GM23338 (cell line): ENCODE measurements around the gene ASXL3.

Experiments used
- CREB1 ChIP-seq: fragments of 250-450 bp; sonication (Bioruptor Pico); IDR thresholded peaks from 2 replicates; pipeline ENCODE4 v1.5.0; 2020; ENCODE audit warnings: low read depth, mild to moderate bottlenecking, moderate library complexity
- EZH2 ChIP-seq: fragments of 200-600 bp; sonication (generic); IDR thresholded peaks from one replicate; pipeline ENCODE4 v1.8.0; 2017; ENCODE audit warnings: antibody characterized with exemption, mild to moderate bottlenecking, low read depth; ENCODE audit not compliant: unreplicated experiment
- EZH2phosphoT487 ChIP-seq: fragments of 200-600 bp; sonication (generic); IDR thresholded peaks from one replicate; pipeline ENCODE4 v1.8.1; 2018; ENCODE audit warnings: antibody characterized with exemption; ENCODE audit not compliant: unreplicated experiment
- POLR2AphosphoS5 ChIP-seq: IDR thresholded peaks from 2 replicates; pipeline ENCODE4 v1.6.1; 2016; ENCODE audit warnings: antibody characterized with exemption, low read depth
- TF ChIP-seq, protein P1 (sequence below), 2 experiments: fragments of 200-600 bp in 1 of 2; sonication (generic) in 1 of 2; conservative IDR thresholded peaks; 2 replicates each; pipeline versions ENCODE4 v1.5.1 to v1.6.1; 2016 to 2017; ENCODE audit warnings: antibody characterized with exemption in 2 of 2, low read depth in 2 of 2, mild to moderate bottlenecking in 2 of 2, moderate library complexity in 1 of 2
- TF ChIP-seq, protein P2 (sequence below): IDR thresholded peaks from 2 replicates; pipeline ENCODE4 v1.6.1; 2016; ENCODE audit warnings: antibody characterized with exemption
- TF ChIP-seq, protein P3 (sequence below): IDR thresholded peaks from one replicate; pipeline ENCODE4 v1.6.1; 2018; ENCODE audit warnings: antibody characterized with exemption; ENCODE audit not compliant: unreplicated experiment

DNA sequence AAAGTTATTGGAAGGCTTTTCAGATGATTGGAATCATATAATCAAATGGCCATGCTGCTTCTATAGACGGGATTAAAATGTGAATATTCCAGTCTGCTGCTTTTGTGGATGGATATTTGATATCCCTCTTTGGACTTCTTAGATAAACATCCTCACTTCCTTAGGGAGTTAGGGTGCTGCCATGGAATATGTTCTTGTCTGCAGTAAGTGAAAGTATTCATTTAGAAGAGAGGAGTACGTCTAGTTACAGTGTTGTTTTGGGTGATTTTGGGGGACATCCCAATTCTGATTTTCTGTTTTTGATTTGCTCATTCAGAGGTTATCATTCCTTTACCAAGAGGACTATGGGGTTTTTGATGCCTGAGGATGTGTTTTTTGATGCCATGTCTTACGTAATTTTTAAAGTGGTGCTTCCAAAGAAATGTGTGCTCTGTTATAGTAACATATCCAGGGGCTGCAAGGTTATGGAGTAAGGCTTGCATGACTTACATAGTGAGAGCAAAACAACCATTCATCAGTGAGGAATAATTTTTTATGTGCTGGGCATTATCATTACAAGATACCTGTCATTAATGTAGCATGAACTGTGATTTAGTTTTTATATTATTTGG lies 33.6 kb downstream of the ASXL3 start:
- no peak for TF ChIP-seq POLR2AphosphoS5
- TF ChIP-seq, protein P1, sequence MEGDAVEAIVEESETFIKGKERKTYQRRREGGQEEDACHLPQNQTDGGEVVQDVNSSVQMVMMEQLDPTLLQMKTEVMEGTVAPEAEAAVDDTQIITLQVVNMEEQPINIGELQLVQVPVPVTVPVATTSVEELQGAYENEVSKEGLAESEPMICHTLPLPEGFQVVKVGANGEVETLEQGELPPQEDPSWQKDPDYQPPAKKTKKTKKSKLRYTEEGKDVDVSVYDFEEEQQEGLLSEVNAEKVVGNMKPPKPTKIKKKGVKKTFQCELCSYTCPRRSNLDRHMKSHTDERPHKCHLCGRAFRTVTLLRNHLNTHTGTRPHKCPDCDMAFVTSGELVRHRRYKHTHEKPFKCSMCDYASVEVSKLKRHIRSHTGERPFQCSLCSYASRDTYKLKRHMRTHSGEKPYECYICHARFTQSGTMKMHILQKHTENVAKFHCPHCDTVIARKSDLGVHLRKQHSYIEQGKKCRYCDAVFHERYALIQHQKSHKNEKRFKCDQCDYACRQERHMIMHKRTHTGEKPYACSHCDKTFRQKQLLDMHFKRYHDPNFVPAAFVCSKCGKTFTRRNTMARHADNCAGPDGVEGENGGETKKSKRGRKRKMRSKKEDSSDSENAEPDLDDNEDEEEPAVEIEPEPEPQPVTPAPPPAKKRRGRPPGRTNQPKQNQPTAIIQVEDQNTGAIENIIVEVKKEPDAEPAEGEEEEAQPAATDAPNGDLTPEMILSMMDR (conservative IDR thresholded peaks at IDR 0.05; ENCODE audit: low read depth in 2 of 2) = no peak
- no peak for TF ChIP-seq EZH2phosphoT487
- TF ChIP-seq CREB1 (CRISPR knock-in tag) = no peak
- TF ChIP-seq, protein P2, sequence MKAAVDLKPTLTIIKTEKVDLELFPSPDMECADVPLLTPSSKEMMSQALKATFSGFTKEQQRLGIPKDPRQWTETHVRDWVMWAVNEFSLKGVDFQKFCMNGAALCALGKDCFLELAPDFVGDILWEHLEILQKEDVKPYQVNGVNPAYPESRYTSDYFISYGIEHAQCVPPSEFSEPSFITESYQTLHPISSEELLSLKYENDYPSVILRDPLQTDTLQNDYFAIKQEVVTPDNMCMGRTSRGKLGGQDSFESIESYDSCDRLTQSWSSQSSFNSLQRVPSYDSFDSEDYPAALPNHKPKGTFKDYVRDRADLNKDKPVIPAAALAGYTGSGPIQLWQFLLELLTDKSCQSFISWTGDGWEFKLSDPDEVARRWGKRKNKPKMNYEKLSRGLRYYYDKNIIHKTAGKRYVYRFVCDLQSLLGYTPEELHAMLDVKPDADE = no peak
- TF ChIP-seq EZH2 = no peak
- TF ChIP-seq, protein P3, sequence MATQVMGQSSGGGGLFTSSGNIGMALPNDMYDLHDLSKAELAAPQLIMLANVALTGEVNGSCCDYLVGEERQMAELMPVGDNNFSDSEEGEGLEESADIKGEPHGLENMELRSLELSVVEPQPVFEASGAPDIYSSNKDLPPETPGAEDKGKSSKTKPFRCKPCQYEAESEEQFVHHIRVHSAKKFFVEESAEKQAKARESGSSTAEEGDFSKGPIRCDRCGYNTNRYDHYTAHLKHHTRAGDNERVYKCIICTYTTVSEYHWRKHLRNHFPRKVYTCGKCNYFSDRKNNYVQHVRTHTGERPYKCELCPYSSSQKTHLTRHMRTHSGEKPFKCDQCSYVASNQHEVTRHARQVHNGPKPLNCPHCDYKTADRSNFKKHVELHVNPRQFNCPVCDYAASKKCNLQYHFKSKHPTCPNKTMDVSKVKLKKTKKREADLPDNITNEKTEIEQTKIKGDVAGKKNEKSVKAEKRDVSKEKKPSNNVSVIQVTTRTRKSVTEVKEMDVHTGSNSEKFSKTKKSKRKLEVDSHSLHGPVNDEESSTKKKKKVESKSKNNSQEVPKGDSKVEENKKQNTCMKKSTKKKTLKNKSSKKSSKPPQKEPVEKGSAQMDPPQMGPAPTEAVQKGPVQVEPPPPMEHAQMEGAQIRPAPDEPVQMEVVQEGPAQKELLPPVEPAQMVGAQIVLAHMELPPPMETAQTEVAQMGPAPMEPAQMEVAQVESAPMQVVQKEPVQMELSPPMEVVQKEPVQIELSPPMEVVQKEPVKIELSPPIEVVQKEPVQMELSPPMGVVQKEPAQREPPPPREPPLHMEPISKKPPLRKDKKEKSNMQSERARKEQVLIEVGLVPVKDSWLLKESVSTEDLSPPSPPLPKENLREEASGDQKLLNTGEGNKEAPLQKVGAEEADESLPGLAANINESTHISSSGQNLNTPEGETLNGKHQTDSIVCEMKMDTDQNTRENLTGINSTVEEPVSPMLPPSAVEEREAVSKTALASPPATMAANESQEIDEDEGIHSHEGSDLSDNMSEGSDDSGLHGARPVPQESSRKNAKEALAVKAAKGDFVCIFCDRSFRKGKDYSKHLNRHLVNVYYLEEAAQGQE = no peak
